G401.6 (cell line): ENCODE measurements around the gene ACACA.

Experiments used
- FAIRE-seq: peaks from 2 replicates; lab custom pipeline; 2012; peaks lifted over from hg19 to GRCh38; lab: Jason Lieb, UNC

ACACA gene

DNA sequence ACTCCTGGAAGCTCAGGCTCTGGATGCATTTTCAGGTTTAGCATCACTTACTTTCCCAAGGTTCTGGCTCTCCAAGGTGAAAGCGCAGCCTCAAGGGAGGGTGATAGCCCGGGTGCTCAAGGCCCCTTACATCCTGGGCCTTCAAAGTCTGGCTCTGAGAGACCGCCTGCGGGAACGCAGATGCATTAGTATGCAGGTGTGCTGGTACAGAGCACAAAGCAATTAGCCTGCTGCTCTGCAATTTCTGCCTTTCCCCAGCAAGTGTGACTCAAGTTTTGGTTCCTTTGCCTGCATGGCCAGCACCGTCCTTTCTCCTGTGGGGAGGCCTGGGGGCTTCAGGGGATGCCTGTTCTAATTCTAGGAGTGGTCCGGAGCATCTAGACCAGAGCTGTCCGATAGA, 341.7 kb downstream of the ACACA start:
- no peak for FAIRE-seq

GRCh38 chr17:37064206-37064605, 342.4 kb downstream of the ACACA start:
- no peak for FAIRE-seq

GRCh38 chr17:37062021-37062420, 344.6 kb downstream of the ACACA start:
- FAIRE-seq: no peak

- no peak for FAIRE-seq
These were observed 345.7 kb downstream of the ACACA start for GRCh38 chr17:37060928-37061327.

GRCh38 chr17:37060094-37060493, 346.5 kb downstream of the ACACA start:
- FAIRE-seq: no peak

DNA sequence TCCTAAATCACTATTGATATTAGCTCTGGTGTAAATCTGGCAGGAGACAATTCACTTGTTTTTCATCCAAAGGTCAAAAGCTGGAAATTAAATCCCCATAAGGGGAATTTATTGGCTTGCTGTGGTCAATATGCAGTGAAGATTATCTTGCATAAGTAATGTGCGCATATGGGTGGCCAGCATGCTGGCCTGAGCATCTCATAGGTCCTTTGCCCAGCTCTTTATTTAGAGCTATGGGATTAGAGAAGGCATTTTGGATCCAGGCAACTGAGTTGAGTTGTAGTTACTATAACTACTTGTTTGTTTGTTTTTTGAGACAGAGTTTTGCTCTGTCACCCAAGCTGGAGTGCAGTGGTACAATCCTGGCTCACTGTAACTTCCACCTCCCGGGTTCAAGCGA, 347.1 kb downstream of the ACACA start:
- FAIRE-seq: no peak

DNA sequence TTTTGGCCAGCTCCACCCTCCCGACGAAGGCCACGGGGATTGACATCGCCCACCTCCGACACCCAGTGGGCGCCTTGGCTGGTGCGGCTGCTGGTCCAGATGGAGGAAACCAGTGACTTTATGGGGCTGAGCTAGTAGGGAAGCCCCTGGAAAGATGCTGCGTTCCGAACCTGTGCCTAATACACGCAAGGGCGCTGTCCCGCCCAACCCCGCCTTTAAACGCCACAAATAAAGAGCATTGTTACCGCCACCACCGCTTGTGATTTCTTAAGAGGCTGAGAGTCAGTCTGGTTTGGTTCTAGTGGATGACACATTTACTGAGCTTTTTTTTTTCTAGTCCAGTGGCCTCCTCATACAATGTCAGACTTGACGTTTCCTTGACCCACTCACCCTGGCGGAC, 350.0 kb downstream of the ACACA start:
- no peak for FAIRE-seq

DNA sequence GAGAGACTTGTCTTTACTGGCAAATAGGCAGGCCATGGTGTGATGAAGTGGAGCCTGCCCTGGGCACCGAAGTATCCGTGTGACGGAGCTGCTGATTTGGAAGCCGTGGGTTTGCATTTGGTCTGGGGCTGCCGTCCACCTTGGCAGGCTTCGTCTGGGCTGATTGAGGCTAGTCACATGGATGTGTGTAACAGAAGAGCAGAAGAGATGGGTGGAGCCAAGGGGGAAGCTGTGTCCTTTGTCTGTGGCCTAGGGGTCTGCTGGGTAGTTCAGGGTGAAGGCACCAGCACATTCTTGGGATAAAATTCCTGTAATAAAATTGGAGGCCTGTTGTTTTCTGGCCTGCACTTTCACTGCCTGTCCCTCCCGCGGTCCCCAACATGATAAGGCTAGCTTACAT, 351.7 kb downstream of the ACACA start:
- no peak for FAIRE-seq

- FAIRE-seq: no peak
These were observed 354.2 kb downstream of the ACACA start for GRCh38 chr17:37052450-37052849.

DNA sequence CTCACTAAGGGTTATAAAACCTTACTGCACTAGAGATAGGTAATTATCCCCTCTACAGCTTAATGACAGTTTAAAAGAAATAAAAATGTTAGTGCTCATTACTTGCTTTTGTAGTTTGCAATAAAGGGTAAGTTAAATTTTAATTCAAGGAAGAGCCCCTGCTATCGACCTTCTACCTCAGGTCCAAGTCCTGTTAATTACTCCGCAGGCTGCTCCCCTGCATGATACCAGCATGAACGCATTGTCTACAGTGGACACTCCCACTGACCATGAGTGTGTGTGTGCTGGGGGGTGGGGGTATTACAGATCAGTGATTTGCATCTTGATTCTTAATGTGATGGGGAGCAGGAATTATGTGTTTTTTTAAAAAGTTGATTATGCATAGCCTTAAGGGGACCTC, 354.8 kb downstream of the ACACA start:
- FAIRE-seq: no peak

GRCh38 chr17:37051381-37051780, 355.3 kb downstream of the ACACA start:
- FAIRE-seq: no peak

GRCh38 chr17:37050920-37051319, 355.7 kb downstream of the ACACA start:
- FAIRE-seq: no peak

- FAIRE-seq: no peak
These were observed 357.8 kb downstream of the ACACA start for GRCh38 chr17:37048811-37049210.

GRCh38 chr17:37047631-37048104, 359.0 kb downstream of the ACACA start:
- FAIRE-seq: no peak

- no peak for FAIRE-seq
These were observed 361.2 kb downstream of the ACACA start for GRCh38 chr17:37045351-37045922.

DNA sequence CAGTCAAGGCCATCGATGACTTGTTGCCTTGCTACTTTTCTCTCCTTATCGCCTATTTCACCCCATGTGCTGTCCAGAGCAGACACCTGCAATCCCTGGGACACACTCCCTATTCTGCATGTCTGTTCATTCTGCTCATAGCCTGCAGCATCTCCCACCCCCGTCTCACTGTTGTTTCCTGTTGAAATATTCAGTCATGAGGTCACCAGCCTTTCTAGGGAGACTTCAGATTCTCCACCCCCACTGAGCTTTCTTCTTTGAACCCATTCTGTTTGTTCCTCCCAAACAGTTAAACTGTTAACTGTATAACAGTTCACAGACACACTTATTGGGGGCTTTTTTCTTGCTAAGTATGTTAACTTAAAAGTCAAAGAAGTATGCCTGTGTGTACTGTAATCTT, 363.4 kb downstream of the ACACA start:
- FAIRE-seq: no peak

- no peak for FAIRE-seq
These were observed 364.7 kb downstream of the ACACA start for GRCh38 chr17:37041932-37042331.

DNA sequence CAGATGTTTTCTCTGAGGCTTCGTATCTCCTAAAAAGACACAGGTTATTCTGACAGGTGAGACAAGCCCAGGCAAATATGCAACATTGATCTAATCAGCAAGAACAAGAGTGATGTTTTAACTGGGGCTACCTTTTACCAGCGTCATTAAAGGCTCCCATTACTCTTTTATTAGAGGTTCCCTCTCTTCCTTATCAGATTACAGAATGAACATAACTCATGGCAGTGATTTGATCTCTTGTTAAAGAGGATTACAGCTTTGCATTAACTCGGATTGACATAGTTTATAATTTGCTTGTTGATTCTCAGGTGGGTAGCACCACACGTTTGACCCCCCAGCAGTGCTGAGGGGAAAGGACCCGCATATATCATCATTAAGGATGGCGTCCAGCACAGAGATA, 367.4 kb downstream of the ACACA start:
- FAIRE-seq: no peak

DNA sequence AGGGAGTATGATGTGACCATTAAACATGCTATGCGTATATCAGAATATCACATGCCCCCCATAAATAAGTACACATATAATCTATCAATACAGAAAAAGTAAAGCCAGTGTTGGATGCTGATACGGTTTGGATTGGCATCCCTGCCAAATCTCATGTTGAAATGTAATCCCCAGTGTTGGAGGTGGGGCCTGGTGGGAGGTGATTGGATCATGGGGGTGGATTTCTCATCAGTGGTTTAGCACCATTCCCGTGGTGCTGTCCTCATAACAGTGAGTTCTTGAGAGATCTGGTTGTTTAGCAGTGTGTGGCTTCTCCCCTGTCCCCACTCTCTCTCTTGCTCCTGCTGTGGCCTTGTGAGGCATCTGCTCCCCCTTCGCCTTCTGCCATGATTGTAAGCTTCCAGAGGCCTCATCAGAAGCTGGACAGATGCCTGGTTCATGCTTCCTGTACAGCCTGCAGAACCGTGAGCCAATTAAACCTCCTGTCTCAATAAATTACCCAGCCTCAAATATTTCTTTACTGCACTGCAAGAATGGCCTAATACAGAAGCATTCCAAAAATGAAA, 369.0 kb downstream of the ACACA start:
- FAIRE-seq: no peak
